PC-9 (cell line): Measurements from ENCODE around the gene KHK.

Experiments used
- EZH2 ChIP-seq: fragments of 200-600 bp; sonication (generic); IDR thresholded peaks from 2 replicates; pipeline ENCODE4 v1.8.0; 2017; ENCODE audit warnings: antibody characterized with exemption, low read depth
- TF ChIP-seq, protein P1 (sequence below): fragments of 200-600 bp; sonication (generic); conservative IDR thresholded peaks from 2 replicates; pipeline ENCODE4 v1.6.1; 2017; ENCODE audit warnings: mixed run types, antibody characterized with exemption, mild to moderate bottlenecking, moderate library complexity

DNA sequence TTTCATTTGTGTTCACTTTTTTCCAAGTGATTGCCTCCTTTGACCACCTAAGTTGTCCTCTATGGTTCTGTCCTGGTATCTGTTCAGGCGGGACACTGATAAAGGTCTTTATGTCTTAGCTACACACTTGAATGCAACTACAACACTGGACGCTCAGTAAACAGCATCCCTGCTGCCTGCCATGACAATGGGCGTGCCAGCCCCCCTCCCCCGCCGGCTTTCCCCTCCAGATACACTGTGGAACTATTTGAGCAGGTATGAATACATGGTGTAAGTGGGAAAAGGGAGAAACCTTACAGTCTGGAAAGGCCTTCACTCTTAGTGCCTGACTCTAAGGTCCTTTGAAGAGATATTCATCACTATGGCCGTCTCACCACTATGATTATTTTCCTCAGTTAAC lies 29.4 kb upstream of the KHK start:
- TF ChIP-seq, protein P1, sequence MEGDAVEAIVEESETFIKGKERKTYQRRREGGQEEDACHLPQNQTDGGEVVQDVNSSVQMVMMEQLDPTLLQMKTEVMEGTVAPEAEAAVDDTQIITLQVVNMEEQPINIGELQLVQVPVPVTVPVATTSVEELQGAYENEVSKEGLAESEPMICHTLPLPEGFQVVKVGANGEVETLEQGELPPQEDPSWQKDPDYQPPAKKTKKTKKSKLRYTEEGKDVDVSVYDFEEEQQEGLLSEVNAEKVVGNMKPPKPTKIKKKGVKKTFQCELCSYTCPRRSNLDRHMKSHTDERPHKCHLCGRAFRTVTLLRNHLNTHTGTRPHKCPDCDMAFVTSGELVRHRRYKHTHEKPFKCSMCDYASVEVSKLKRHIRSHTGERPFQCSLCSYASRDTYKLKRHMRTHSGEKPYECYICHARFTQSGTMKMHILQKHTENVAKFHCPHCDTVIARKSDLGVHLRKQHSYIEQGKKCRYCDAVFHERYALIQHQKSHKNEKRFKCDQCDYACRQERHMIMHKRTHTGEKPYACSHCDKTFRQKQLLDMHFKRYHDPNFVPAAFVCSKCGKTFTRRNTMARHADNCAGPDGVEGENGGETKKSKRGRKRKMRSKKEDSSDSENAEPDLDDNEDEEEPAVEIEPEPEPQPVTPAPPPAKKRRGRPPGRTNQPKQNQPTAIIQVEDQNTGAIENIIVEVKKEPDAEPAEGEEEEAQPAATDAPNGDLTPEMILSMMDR: no peak
- no peak for TF ChIP-seq EZH2
